B cell (primary cell): ENCODE results near the gene SLC66A1. TPM values are rescaled to one million over a fixed set of nuclear protein-coding genes. Genes with fewer than 3 reads are reported as not detected.
"Not testable (repeated sequence)": the region's sequence is repeated elsewhere in the genome, so short reads cannot be mapped to it uniquely, and the experiment has no call there.

ENCODE experiments used
- ATAC-seq: fragments of 200-7000 bp; cut with Tn5 transposase; one replicate; pipeline ENCODE4 v1.10.0; 2021; ENCODE audit warnings: low read depth, mild to moderate bottlenecking, moderate number of reproducible peaks, moderate library complexity
- CTCF ChIA-PET: fragments of 350-600 bp; sonication (Branson Sonifier 250); formaldehyde crosslinking; loops from one replicate; lab custom pipeline; 2021; ENCODE audit warnings: antibody characterized with exemption, inconsistent platforms; lab: Charles Lee
- POLR2A ChIA-PET: fragments of 350-600 bp; sonication (Branson Sonifier 250); formaldehyde crosslinking; loops from one replicate; lab custom pipeline; 2021; ENCODE audit warnings: antibody characterized with exemption; lab: Charles Lee
- DNase-seq: peaks from one replicate; pipeline ENCODE4 v3.0.0; 2013
- H2AFZ ChIP-seq: 2 replicates; pipeline ENCODE4 v1.6.1; 2012; ENCODE audit warnings: mild to moderate bottlenecking, low read depth, low read length; ENCODE audit not compliant: insufficient read depth, poor library complexity, severe bottlenecking
- H3K27ac ChIP-seq, 2 donors: 1 replicate in 1 of 2; 2 replicates in 1 of 2; pipeline ENCODE4 v1.5.1; 2012 to 2013; ENCODE audit warnings: low read length in 2 of 2, mild to moderate bottlenecking in 2 of 2, moderate library complexity in 1 of 2
- H3K27me3 ChIP-seq, 4 experiments: fragments of 200-600 bp in 1 of 4; sonication (generic) in 1 of 4; replicated peaks in 1 of 4; 1 replicate in 2 of 4; 2 replicates in 2 of 4; pipeline versions ENCODE4 v1.6.1 to v1.7.0; 2013 to 2016; ENCODE audit warnings: low read length in 3 of 4, mild to moderate bottlenecking in 2 of 4, mixed read lengths in 1 of 4, moderate library complexity in 1 of 4; ENCODE audit not compliant: insufficient read depth in 4 of 4, control insufficient read depth in 3 of 4; ENCODE audit errors: control extremely low read depth in 1 of 4
- H3K36me3 ChIP-seq, 2 experiments: replicated peaks in 1 of 2; 1 replicate in 1 of 2; 2 replicates in 1 of 2; pipeline versions ENCODE4 v1.6.1 to v1.7.1; 2013; ENCODE audit warnings: low read length in 1 of 2; ENCODE audit not compliant: insufficient read depth in 2 of 2, control insufficient read depth in 1 of 2; ENCODE audit errors: control extremely low read depth in 1 of 2, extremely low read depth in 1 of 2
- H3K4me1 ChIP-seq, 2 donors: fragments of 200-600 bp in 1 of 2; sonication (generic) in 1 of 2; 1 replicate in 1 of 2; 2 replicates in 1 of 2; pipeline versions ENCODE4 v1.5.1 to v1.6.1; 2013 to 2017; ENCODE audit warnings: low read length in 2 of 2; ENCODE audit not compliant: control insufficient read depth in 2 of 2, insufficient read depth in 2 of 2
- H3K4me2 ChIP-seq: replicated peaks from 2 replicates; pipeline ENCODE3; 2012; ENCODE audit warnings: mild to moderate bottlenecking, low read depth, low read length; ENCODE audit not compliant: poor library complexity, severe bottlenecking
- H3K4me3 ChIP-seq, 5 experiments: fragments of 200-600 bp in 1 of 5; sonication (generic) in 1 of 5; 1 replicate in 3 of 5; 2 replicates in 2 of 5; pipeline versions ENCODE4 v1.5.1 to v1.7.0; 2011 to 2016; ENCODE audit warnings: low read length in 4 of 5, mild to moderate bottlenecking in 4 of 5, low read depth in 2 of 5, control low read depth in 1 of 5, moderate library complexity in 1 of 5; ENCODE audit not compliant: insufficient read depth in 1 of 5; ENCODE audit errors: control extremely low read depth in 1 of 5, extremely low read depth in 1 of 5
- H3K79me2 ChIP-seq: fragments of 200-600 bp; sonication (generic); one replicate; pipeline ENCODE4 v1.6.0; 2016; ENCODE audit warnings: low read length; ENCODE audit not compliant: control insufficient read depth, insufficient read depth
- H3K9ac ChIP-seq: fragments of 200-600 bp; sonication (generic); 2 replicates; pipeline ENCODE4 v1.6.1; 2017; ENCODE audit warnings: mild to moderate bottlenecking, low read length, moderate library complexity
- H3K9me3 ChIP-seq, 3 donors: one replicate each; pipeline versions ENCODE4 v1.6.1 to v1.7.1; 2013; ENCODE audit warnings: low read length in 2 of 3; ENCODE audit not compliant: control insufficient read depth in 2 of 3, insufficient read depth in 1 of 3; ENCODE audit errors: control extremely low read depth in 1 of 3
- H4K20me1 ChIP-seq: 2 replicates; pipeline ENCODE4 v1.6.0; 2012; ENCODE audit warnings: mild to moderate bottlenecking, low read length; ENCODE audit not compliant: insufficient read depth, control insufficient read depth, poor library complexity, severe bottlenecking
- H3K27ac Mint-ChIP-seq: one replicate; pipeline ENCODE4 v1.8.0; 2021; ENCODE audit warnings: mixed read lengths
- H3K27me3 Mint-ChIP-seq: one replicate; pipeline ENCODE4 v1.8.0; 2021; ENCODE audit warnings: mixed read lengths
- H3K4me1 Mint-ChIP-seq: one replicate; pipeline ENCODE4 v1.8.0; 2021; ENCODE audit warnings: mixed read lengths
- H3K4me3 Mint-ChIP-seq: one replicate; pipeline ENCODE4 v1.8.0; 2021; ENCODE audit warnings: mixed read lengths
- H3K9me3 Mint-ChIP-seq: one replicate; pipeline ENCODE4 v1.8.0; 2022; ENCODE audit warnings: mixed read lengths; ENCODE audit not compliant: insufficient read depth
- EZH2 ChIP-seq: IDR thresholded peaks from 2 replicates; pipeline ENCODE4 v1.6.1; 2012; ENCODE audit warnings: borderline replicate concordance, low read depth, mild to moderate bottlenecking, moderate library complexity, low read length; ENCODE audit not compliant: insufficient read depth, poor library complexity, severe bottlenecking
- WGBS: methylation state at CpG from one replicate; pipeline ENCODE4 v1.1.5; 2013; ENCODE audit warnings: missing lambda C conversion rate; ENCODE audit not compliant: insufficient coverage; 5-methylcytosine and 5-hydroxymethylcytosine counted together
- intact Hi-C: fragments of 100-400 bp; cut with micrococcal nuclease; formaldehyde crosslinking; loops from one replicate; pipeline ENCODE4 v1.10.0; 2022
- polyA plus RNA-seq: library from polyadenylated mRNA; depleted of rRNA; stranded (reverse); fragments of >200 nt; gene quantifications from 2 replicates; pipeline ENCODE4 v1.2.3, GENCODE V29; 2012
- total RNA-seq, 2 donors: library from RNA; stranded (reverse); fragments of 120-200 nt in 1 of 2; gene quantifications; 1 replicate in 1 of 2; 2 replicates in 1 of 2; pipeline versions ENCODE4 v1.2.3 to v1.2.4, GENCODE V29; 2013 to 2022
- TF ChIP-seq, protein P1 (sequence below): fragments of 200-600 bp; IDR thresholded peaks from one replicate; pipeline ENCODE4 v1.8.0; 2022; ENCODE audit warnings: antibody characterized with exemption, mild to moderate bottlenecking

Gene SLC66A1
- total and polyA plus RNA-seq, 2 donors (not counting 1 experiment from before 2014, with no cell fraction given) = 24.4 to 26.8 TPM

- no peak for TF ChIP-seq EZH2
- TF ChIP-seq, protein P1, sequence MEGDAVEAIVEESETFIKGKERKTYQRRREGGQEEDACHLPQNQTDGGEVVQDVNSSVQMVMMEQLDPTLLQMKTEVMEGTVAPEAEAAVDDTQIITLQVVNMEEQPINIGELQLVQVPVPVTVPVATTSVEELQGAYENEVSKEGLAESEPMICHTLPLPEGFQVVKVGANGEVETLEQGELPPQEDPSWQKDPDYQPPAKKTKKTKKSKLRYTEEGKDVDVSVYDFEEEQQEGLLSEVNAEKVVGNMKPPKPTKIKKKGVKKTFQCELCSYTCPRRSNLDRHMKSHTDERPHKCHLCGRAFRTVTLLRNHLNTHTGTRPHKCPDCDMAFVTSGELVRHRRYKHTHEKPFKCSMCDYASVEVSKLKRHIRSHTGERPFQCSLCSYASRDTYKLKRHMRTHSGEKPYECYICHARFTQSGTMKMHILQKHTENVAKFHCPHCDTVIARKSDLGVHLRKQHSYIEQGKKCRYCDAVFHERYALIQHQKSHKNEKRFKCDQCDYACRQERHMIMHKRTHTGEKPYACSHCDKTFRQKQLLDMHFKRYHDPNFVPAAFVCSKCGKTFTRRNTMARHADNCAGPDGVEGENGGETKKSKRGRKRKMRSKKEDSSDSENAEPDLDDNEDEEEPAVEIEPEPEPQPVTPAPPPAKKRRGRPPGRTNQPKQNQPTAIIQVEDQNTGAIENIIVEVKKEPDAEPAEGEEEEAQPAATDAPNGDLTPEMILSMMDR = no peak
- intact Hi-C loops = no loop called here
- ATAC-seq = no peak
- no peaks in the 10 kb centered on the region for H4K20me1 ChIP-seq
- H3K36me3 ChIP-seq = peaks cover 0 to 16% of the 10 kb centered on the region in 2 experiments
- no peaks in the 10 kb centered on the region for H3K79me2 ChIP-seq
- ChIA-PET CTCF (no interaction called here), POLR2A (interaction anchor here (0.6 kb wide), 1 partner anchor 281 kb away, joined by 6 read pairs; no protein-coding TSS in a partner anchor)
- H3K27ac ChIP-seq = no peak overlapping the region
- DNase-seq = no peak
- H3K4me3 Mint-ChIP-seq = no peak overlapping the region
- no peaks in the 10 kb centered on the region for H3K9me3 Mint-ChIP-seq
- no peaks in the 10 kb centered on the region for H3K27me3 Mint-ChIP-seq
- no peaks in the 10 kb centered on the region for H3K9me3 ChIP-seq
- H2AFZ ChIP-seq = no peak overlapping the region
- WGBS = 88% methylated on average over 4 of the region's 5 CpGs
- H3K4me1 Mint-ChIP-seq = no peaks in the 10 kb centered on the region
- no peak overlapping the region for H3K4me2 ChIP-seq
- H3K27me3 ChIP-seq = no peaks in the 10 kb centered on the region
- no peak overlapping the region for H3K4me3 ChIP-seq
- H3K9ac ChIP-seq = no peak overlapping the region
- no peak overlapping the region for H3K27ac Mint-ChIP-seq
- no peaks in the 10 kb centered on the region for H3K4me1 ChIP-seq
Measured at GRCh38 chr1:19262744-19263143, 49.4 kb upstream of the SLC66A1 start.

DNA sequence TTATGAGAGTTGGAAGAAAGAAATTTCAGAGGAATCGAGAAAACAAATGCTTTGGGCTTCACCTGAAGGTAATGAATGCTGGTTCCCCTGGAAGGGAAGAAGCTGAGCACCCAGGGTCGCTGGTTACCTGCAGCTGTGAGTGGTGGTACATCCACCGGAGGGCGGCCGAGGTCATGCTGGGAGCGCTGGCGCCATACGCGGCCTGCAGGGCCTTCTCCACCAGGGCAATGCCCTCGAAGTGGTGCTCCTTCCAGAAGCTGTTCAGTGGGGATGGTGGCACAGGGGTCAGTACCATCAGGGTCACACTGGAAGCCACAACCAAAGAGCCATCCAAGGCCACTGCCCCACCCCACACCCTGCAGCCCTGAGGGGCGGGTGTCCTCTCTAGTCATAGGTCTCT lies 43.7 kb upstream of the SLC66A1 start:
- Histone ChIP-seq H3K9me3 (peaks cover 0 to 3% (median 0%) of the 10 kb centered on the region in 3 donors), H3K27me3 (no peaks in the 10 kb centered on the region), H2AFZ (no peak overlapping the region), H3K4me1 (no peaks in the 10 kb centered on the region), H3K4me2 (no peak overlapping the region), H3K79me2 (no peaks in the 10 kb centered on the region), H3K27ac (no peak overlapping the region), H3K36me3 (no peaks in the 10 kb centered on the region), H3K9ac (no peak overlapping the region), H4K20me1 (no peaks in the 10 kb centered on the region), H3K4me3 (no peak overlapping the region)
- Mint-ChIP-seq H3K27me3 (peaks cover 9% of the 10 kb centered on the region), H3K4me1 (peaks cover 3% of the 10 kb centered on the region), H3K27ac (no peak overlapping the region), H3K4me3 (no peak overlapping the region), H3K9me3 (no peaks in the 10 kb centered on the region)
- WGBS = 87% methylated on average over 11 of the region's 11 CpGs
- no peak for ATAC-seq
- intact Hi-C loops = no loop called here
- no peak for DNase-seq
- ChIA-PET POLR2A (interaction anchor here (0.5 kb wide), 1 partner anchor 102 kb away, joined by 3 read pairs; no protein-coding TSS in a partner anchor), CTCF (no interaction called here)
- TF ChIP-seq, protein P1 = no peak
- TF ChIP-seq EZH2 = no peak

GRCh38 chr1:19269427-19270342 lies 42.4 kb upstream of the SLC66A1 start:
- H3K4me2 ChIP-seq, H3K27ac ChIP-seq, H3K27ac Mint-ChIP-seq, H3K4me3 Mint-ChIP-seq, intact Hi-C loops, H3K4me1 Mint-ChIP-seq, H3K79me2 ChIP-seq, H4K20me1 ChIP-seq, H3K27me3 ChIP-seq, ATAC-seq, H2AFZ ChIP-seq, H3K4me1 ChIP-seq, H3K36me3 ChIP-seq, H3K9me3 Mint-ChIP-seq, H3K9ac ChIP-seq, H3K4me3 ChIP-seq, DNase-seq, CTCF ChIA-PET, POLR2A ChIA-PET: not testable (repeated sequence)
- no CpG with 5 or more reads among the region's 9 CpGs for WGBS
- H3K9me3 ChIP-seq = peaks cover 0 to 12% (median 3%) of the 10 kb centered on the region in 3 donors
- peaks cover 14% of the 10 kb centered on the region for H3K27me3 Mint-ChIP-seq
